ENCODE measurements around the gene HAUS3. TPM values are rescaled to one million over a fixed set of nuclear protein-coding genes. Genes with fewer than 3 reads are reported as not detected.

HAUS3 gene
- total and polyA plus RNA-seq, 2 of the 8 experiments (the other 6 are each of a cell fraction or from before 2014, with no cell fraction given): 3.2 to 14.8 TPM

GRCh38 chr4:2258091-2259035 lies 16.4 kb upstream of the HAUS3 start:
- no peak overlapping the region for H3K27ac ChIP-seq (ENCODE audit: low read depth, low read length)
- no peaks in the 10 kb centered on the region; a peak in 1 of 8 replicates for H3K36me3 ChIP-seq (ENCODE audit: control insufficient read depth in 2 of 4, insufficient read depth in 4 of 4, low read length in 3 of 4)
- H2BK20ac ChIP-seq (ENCODE audit: low read length): no peak overlapping the region
- no peak overlapping the region for H2BK120ac ChIP-seq (replicated peaks; ENCODE audit: low read depth, low read length)
- no peak overlapping the region for H3K14ac ChIP-seq (ENCODE audit: insufficient read length)
- H4K20me1 ChIP-seq (replicated peaks in 1 of 2; ENCODE audit: control insufficient read depth in 1 of 2, insufficient read depth in 2 of 2, low read length in 2 of 2): peaks cover 0 to 6% of the 10 kb centered on the region in 2 experiments
- no peak overlapping the region for H4K91ac ChIP-seq (replicated peaks; ENCODE audit: insufficient read length, low read length)
- H3K18ac ChIP-seq (ENCODE audit: extremely low read depth, low read length): no peak overlapping the region
- peaks cover 0 to 6% (median 4%) of the 10 kb centered on the region in 4 experiments; a peak in 5 of 7 replicates for H3K4me1 ChIP-seq (replicated peaks in 1 of 4; ENCODE audit: control insufficient read depth in 3 of 4, insufficient read depth in 4 of 4, low read length in 3 of 4)
- 88% methylated on average over 14 of the region's 18 CpGs; no CpG with 5 or more reads in 1 of the 2 experiments for WGBS, 2 experiments (ENCODE audit: extremely low coverage in 1 of 2, insufficient coverage in 1 of 2, insufficient read length in 1 of 2, insufficient replicate concordance in 2 of 2, low coverage in 1 of 2, low lambda C conversion rate in 2 of 2, missing lambda C conversion rate in 1 of 2)
- no peak overlapping the region for H3K56ac ChIP-seq (replicated peaks; ENCODE audit: insufficient read length, low read depth, low read length)
- no peak overlapping the region for H2AFZ ChIP-seq (ENCODE audit: low read length)
- no peak overlapping the region for H2BK12ac ChIP-seq (ENCODE audit: low read depth, low read length)
- no peaks in the 10 kb centered on the region for H3K79me2 ChIP-seq (ENCODE audit: control insufficient read depth in 1 of 2, insufficient read depth in 2 of 2, low read length in 2 of 2)
- POLR2A ChIA-PET (ENCODE audit: partially characterized antibody): interaction anchor here (1.1 kb wide), 1 partner anchor 47 kb away, joined by 4 read pairs; no protein-coding TSS in a partner anchor
- no peak for FAIRE-seq
- H3K9ac ChIP-seq (replicated peaks in 1 of 4; ENCODE audit: extremely low read depth in 1 of 4, low read depth in 3 of 4, low read length in 3 of 4): no peak overlapping the region
- H3K4me3 ChIP-seq (ENCODE audit: extremely low read depth in 1 of 4, insufficient read depth in 2 of 4, low read depth in 3 of 4, low read length in 4 of 4): no peak overlapping the region
- no peaks in the 10 kb centered on the region for H3K9me3 ChIP-seq (ENCODE audit: insufficient read depth in 2 of 2, low read depth in 1 of 2, low read length in 1 of 2)
- 0 out of 2 replicates have a peak overlapping the region, but pooled peaks have one; percentile 44 for H2BK5ac ChIP-seq (ENCODE audit: low read depth, low read length)
- no peak overlapping the region for H3K4ac ChIP-seq (replicated peaks; ENCODE audit: insufficient read length, low read depth, low read length)
- H4K8ac ChIP-seq (ENCODE audit: extremely low read depth, insufficient read depth, low read length): peak overlapping the region; percentile 35; the same call in 1 of the 2 replicates
- H3K23me2 ChIP-seq (ENCODE audit: low read depth, low read length): peaks cover 10% of the 10 kb centered on the region; the same call in 1 of the 2 replicates
- H2BK15ac ChIP-seq (ENCODE audit: low read length): no peak overlapping the region
- H3K4me2 ChIP-seq (ENCODE audit: insufficient read depth in 1 of 2, low read depth in 2 of 2, low read length in 2 of 2): no peak overlapping the region
- CTCF ChIA-PET (ENCODE audit: partially characterized antibody): interaction anchor here (0.7 to 2.0 kb wide), 6 partner anchors 9 to 157 kb away, joined by 3 to 6 read pairs (median 4); no protein-coding TSS in a partner anchor
- H3K79me1 ChIP-seq (ENCODE audit: low read depth, low read length): no peaks in the 10 kb centered on the region
- H3K23ac ChIP-seq (ENCODE audit: insufficient read length): no peak overlapping the region
- H2AK5ac ChIP-seq (ENCODE audit: low read depth, low read length): no peak overlapping the region
- H3K27me3 ChIP-seq (replicated peaks in 1 of 4; ENCODE audit: control insufficient read depth in 3 of 4, extremely low read depth in 1 of 4, insufficient read depth in 3 of 4, low read length in 3 of 4): no peaks in the 10 kb centered on the region
- no peak overlapping the region for H4K5ac ChIP-seq (ENCODE audit: insufficient read length, low read depth, low read length)
- no peak for DNase-seq (ENCODE audit: low read depth in 1 of 2, low spot score in 2 of 2)
- no peak for TF ChIP-seq POLR2A (IDR thresholded peaks at IDR 0.05; ENCODE audit: control extremely low read depth in 1 of 2, low read depth in 2 of 2, low read length in 2 of 2)
- no peak for TF ChIP-seq YY1 (IDR thresholded peaks at IDR 0.05; ENCODE audit: low read depth, low read length)
- TF ChIP-seq SP1 (IDR thresholded peaks at IDR 0.05; ENCODE audit: low read depth, low read length): no peak
- TF ChIP-seq HDAC6 (IDR thresholded peaks at IDR 0.05; ENCODE audit: low read depth, low read length): no peak
- no peak for TF ChIP-seq EGR1 (IDR thresholded peaks at IDR 0.05; ENCODE audit: borderline replicate concordance, low read depth, low read length)
- TF ChIP-seq SRF (IDR thresholded peaks at IDR 0.05; ENCODE audit: low read depth, low read length): no peak
- no peak for TF ChIP-seq HDAC2 (IDR thresholded peaks at IDR 0.05; ENCODE audit: borderline replicate concordance in 1 of 2, low read depth in 2 of 2, low read length in 2 of 2)
- TF ChIP-seq GABPA (IDR thresholded peaks at IDR 0.05; ENCODE audit: borderline replicate concordance, insufficient read depth, low read length): no peak
- no peak for TF ChIP-seq POU5F1 (IDR thresholded peaks at IDR 0.05; ENCODE audit: low read depth, low read length)
- no peak for TF ChIP-seq CTBP2 (IDR thresholded peaks at IDR 0.05; ENCODE audit: borderline replicate concordance, insufficient read depth, insufficient read length, low read length)
- no peak for TF ChIP-seq JUND (IDR thresholded peaks at IDR 0.05; ENCODE audit: low read length)
- TF ChIP-seq TAF1 (IDR thresholded peaks at IDR 0.05; ENCODE audit: low read depth, low read length): no peak
